Fibroblast of skin of right biceps (primary cell): ENCODE results near the gene ZNF221.
"Not testable (repeated sequence)": the region's sequence is repeated elsewhere in the genome, so short reads cannot be mapped to it uniquely, and the experiment has no call there.

ENCODE experiments used
- DNase-seq: peaks from one replicate; pipeline ENCODE4 v3.0.0-alpha.2; 2013

ZNF221 gene

GRCh38 chr19:43950834-43951645 lies at the start of gene ZNF221:
Gene ZNF221, plus strand, starts transcription at chr19:43951228. Its CDS starts 11,499 bp downstream, at chr19:43962727.
- peak; percentile 98 for DNase-seq

- peak; percentile 86 for DNase-seq
Observed at GRCh38 chr19:43901395-43902390, 49.3 kb upstream of the ZNF221 start.

- no peak for DNase-seq
Observed at GRCh38 chr19:43902399-43902798, 48.6 kb upstream of the ZNF221 start.

GRCh38 chr19:43905897-43906296 lies 45.1 kb upstream of the ZNF221 start:
- DNase-seq = no peak

- DNase-seq = no peak
Observed at GRCh38 chr19:43906774-43907173, 44.3 kb upstream of the ZNF221 start.

GRCh38 chr19:43908659-43909058 lies 42.4 kb upstream of the ZNF221 start:
- no peak for DNase-seq

- no peak for DNase-seq
Observed at GRCh38 chr19:43910884-43911283, 40.1 kb upstream of the ZNF221 start.

GRCh38 chr19:43913383-43913782 lies 37.6 kb upstream of the ZNF221 start:
- DNase-seq = no peak

GRCh38 chr19:43914051-43914450 lies 37.0 kb upstream of the ZNF221 start:
- DNase-seq = no peak

GRCh38 chr19:43923875-43924274 lies 27.2 kb upstream of the ZNF221 start:
- DNase-seq = no peak

GRCh38 chr19:43928820-43929219 lies 22.2 kb upstream of the ZNF221 start:
- no peak for DNase-seq

GRCh38 chr19:43934055-43934984 lies 16.7 kb upstream of the ZNF221 start:
- DNase-seq = no peak

- peak; percentile 89 for DNase-seq
Observed at GRCh38 chr19:43934985-43935708, 15.9 kb upstream of the ZNF221 start, which contains the start of gene ZNF45. Gene ZNF45, minus strand, starts transcription at chr19:43935282. Its CDS starts 13,097 bp downstream, at chr19:43922185.

- no peak for DNase-seq
Observed at GRCh38 chr19:43936188-43936587, 14.8 kb upstream of the ZNF221 start.

GRCh38 chr19:43939557-43940260 lies 11.3 kb upstream of the ZNF221 start:
- DNase-seq = no peak

GRCh38 chr19:43940719-43941118 lies 10.3 kb upstream of the ZNF221 start:
- DNase-seq = no peak

GRCh38 chr19:43941209-43941608 lies 9.8 kb upstream of the ZNF221 start:
- DNase-seq = no peak

GRCh38 chr19:43947412-43947811 lies 3.6 kb upstream of the ZNF221 start:
- DNase-seq = not testable (repeated sequence)

GRCh38 chr19:43949803-43950202 lies 1.2 kb upstream of the ZNF221 start:
- DNase-seq = not testable (repeated sequence)

GRCh38 chr19:43956827-43957226 lies 5.8 kb downstream of the ZNF221 start:
- DNase-seq = no peak

- peak; percentile 61 for DNase-seq
Observed at GRCh38 chr19:43957891-43958290, 6.9 kb downstream of the ZNF221 start.
